ENCODE data around the gene LETM1.

Gene LETM1

DNA sequence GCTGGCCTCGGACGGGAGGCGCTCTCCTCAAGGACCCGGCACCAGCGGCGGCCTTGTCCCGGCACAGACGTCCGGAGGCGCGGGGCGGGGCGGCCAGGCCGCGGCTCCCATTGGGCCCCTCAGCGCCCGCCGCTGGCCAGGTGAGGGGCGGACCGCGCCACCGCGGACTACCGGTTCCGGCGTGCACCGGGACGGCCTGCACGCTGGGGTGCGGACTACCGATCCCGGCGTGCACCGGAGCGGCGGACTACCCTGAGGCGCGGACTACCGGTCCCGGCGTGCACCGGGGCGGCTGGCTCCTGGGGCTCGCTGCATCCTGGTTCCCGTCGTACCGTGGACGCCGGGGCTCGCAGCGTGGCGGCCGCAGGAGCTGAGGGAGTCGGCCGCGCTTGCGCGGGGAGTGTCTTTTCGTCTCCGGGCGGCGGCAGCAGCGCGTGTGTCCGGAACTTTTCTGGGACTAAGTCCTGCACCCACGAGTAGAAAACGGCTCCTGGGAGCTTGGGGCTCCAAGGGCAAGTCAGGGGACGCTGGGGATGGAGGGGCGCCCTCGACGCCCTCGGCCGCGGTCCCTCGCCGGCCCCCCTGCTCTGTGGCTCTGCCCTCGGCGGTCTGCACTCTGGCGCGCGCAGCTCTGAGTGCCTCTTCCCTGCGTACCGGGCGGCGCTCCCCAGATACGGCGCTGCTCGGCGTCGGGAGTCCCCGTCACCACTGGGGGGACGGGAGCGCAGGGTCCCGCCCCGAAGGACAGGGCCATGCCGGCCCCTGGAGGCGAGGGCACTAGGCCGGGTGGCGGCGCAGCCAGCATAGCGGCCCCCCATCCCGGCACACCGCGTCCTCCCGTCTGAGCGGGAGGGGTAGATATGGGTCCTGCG lies at the start of gene LETM1:
TSS of gene LETM1 (minus strand) at position 86 of the 872 bp plus-strand sequence. CDS start 206 bp downstream, outside the sequence.
- H3K27ac ChIP-seq (ENCODE audit: low read depth, low read length) = peak within 1 kb of the TSS; percentile 55
- H3K36me3 ChIP-seq (ENCODE audit: insufficient read depth, low read length) = no peaks in the 10 kb centered on the region
- peak within 1 kb of the TSS; percentile 82 for H3K4me3 ChIP-seq (ENCODE audit: low read depth, low read length)
- H3K27me3 ChIP-seq (ENCODE audit: insufficient read depth, low read length) = no peaks in the 10 kb centered on the region
- peaks cover 27% of the 10 kb centered on the region for H3K4me1 ChIP-seq (ENCODE audit: control insufficient read depth, insufficient read depth, low read length, unreplicated experiment)
- peaks cover 66% of the 10 kb centered on the region for H3K79me2 ChIP-seq (ENCODE audit: control insufficient read depth, insufficient read depth, low read length, unreplicated experiment)
- peak within 1 kb of the TSS; percentile 94 for H2AFZ ChIP-seq (ENCODE audit: low read length, unreplicated experiment)

DNA sequence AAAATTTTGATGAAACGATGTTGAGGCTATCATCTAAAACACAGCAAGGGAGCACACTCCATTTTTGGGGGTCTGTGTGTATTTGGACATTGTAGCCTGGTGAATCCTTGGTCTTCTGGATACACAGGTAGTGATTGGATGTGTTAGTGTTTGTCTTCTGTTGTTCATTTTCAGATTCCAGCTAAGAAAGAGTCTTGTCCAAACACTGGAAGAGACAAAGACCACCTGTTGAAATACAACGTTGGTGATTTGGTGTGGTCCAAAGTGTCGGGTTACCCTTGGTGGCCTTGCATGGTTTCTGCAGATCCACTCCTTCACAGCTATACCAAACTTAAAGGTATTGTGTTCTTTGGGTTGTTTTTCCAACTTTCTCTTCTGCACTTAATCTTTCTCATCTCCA lies 48.1 kb upstream of the LETM1 start:
- H3K79me2 ChIP-seq (ENCODE audit: control insufficient read depth, insufficient read depth, low read length, unreplicated experiment) = peaks cover 88% of the 10 kb centered on the region
- H3K4me1 ChIP-seq (ENCODE audit: control insufficient read depth, insufficient read depth, low read length, unreplicated experiment) = peaks cover 18% of the 10 kb centered on the region
- H3K36me3 ChIP-seq (ENCODE audit: insufficient read depth, low read length) = peaks cover 27% of the 10 kb centered on the region
- no peak overlapping the region for H2AFZ ChIP-seq (ENCODE audit: low read length, unreplicated experiment)
- no peak overlapping the region for H3K27ac ChIP-seq (ENCODE audit: low read depth, low read length)
- no peak overlapping the region for H3K4me3 ChIP-seq (ENCODE audit: low read depth, low read length)
- H3K27me3 ChIP-seq (ENCODE audit: insufficient read depth, low read length) = no peaks in the 10 kb centered on the region

DNA sequence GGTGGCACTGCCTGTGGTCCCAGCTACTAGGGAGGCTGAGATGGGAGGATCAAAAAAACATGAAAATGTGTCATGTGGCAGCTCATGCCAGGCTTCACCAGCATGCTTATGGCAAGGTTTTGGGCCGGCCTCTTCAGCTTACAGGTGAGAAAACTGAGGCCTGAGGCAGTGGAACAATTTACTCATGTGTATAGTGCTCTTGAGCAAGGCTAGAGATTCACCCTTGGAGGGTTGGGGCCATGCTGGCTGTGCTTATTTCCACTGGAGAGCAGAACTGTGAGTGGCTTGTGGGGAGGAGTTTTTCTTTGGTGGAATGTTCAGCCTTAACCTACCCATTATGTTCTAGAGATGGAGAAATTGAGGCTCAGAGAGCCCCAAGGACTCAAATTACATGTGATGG lies 47.1 kb upstream of the LETM1 start:
- Histone ChIP-seq H3K27me3 (ENCODE audit: insufficient read depth, low read length) (no peaks in the 10 kb centered on the region), H3K27ac (ENCODE audit: low read depth, low read length) (no peak overlapping the region), H3K79me2 (ENCODE audit: control insufficient read depth, insufficient read depth, low read length, unreplicated experiment) (peaks cover 85% of the 10 kb centered on the region), H3K4me1 (ENCODE audit: control insufficient read depth, insufficient read depth, low read length, unreplicated experiment) (peaks cover 8% of the 10 kb centered on the region), H2AFZ (ENCODE audit: low read length, unreplicated experiment) (no peak overlapping the region), H3K4me3 (ENCODE audit: low read depth, low read length) (no peak overlapping the region), H3K36me3 (ENCODE audit: insufficient read depth, low read length) (peaks cover 22% of the 10 kb centered on the region)

GRCh38 chr4:1902243-1902642 lies 46.3 kb upstream of the LETM1 start:
- Histone ChIP-seq H3K36me3 (ENCODE audit: insufficient read depth, low read length) (peaks cover 22% of the 10 kb centered on the region), H3K27ac (ENCODE audit: low read depth, low read length) (no peak overlapping the region)

GRCh38 chr4:1901127-1901526 lies 45.2 kb upstream of the LETM1 start:
- Histone ChIP-seq H3K4me1 (ENCODE audit: control insufficient read depth, insufficient read depth, low read length, unreplicated experiment) (peaks cover 5% of the 10 kb centered on the region), H2AFZ (ENCODE audit: low read length, unreplicated experiment) (no peak overlapping the region), H3K27me3 (ENCODE audit: insufficient read depth, low read length) (no peaks in the 10 kb centered on the region), H3K79me2 (ENCODE audit: control insufficient read depth, insufficient read depth, low read length, unreplicated experiment) (peaks cover 86% of the 10 kb centered on the region), H3K27ac (ENCODE audit: low read depth, low read length) (no peak overlapping the region), H3K4me3 (ENCODE audit: low read depth, low read length) (no peak overlapping the region), H3K36me3 (ENCODE audit: insufficient read depth, low read length) (peaks cover 18% of the 10 kb centered on the region)

More at GRCh38 chr4:1902243-1902642, 46.3 kb upstream of the LETM1 start:
- Histone ChIP-seq H3K4me1 (ENCODE audit: control insufficient read depth, insufficient read depth, low read length, unreplicated experiment) (peaks cover 5% of the 10 kb centered on the region), H2AFZ (ENCODE audit: low read length, unreplicated experiment) (no peak overlapping the region), H3K79me2 (ENCODE audit: control insufficient read depth, insufficient read depth, low read length, unreplicated experiment) (peaks cover 86% of the 10 kb centered on the region), H3K27me3 (ENCODE audit: insufficient read depth, low read length) (no peaks in the 10 kb centered on the region), H3K4me3 (ENCODE audit: low read depth, low read length) (no peak overlapping the region)

GRCh38 chr4:1900624-1901023 lies 44.7 kb upstream of the LETM1 start:
- Histone ChIP-seq H3K4me3 (ENCODE audit: low read depth, low read length) (no peak overlapping the region), H3K27me3 (ENCODE audit: insufficient read depth, low read length) (no peaks in the 10 kb centered on the region), H3K79me2 (ENCODE audit: control insufficient read depth, insufficient read depth, low read length, unreplicated experiment) (peaks cover 86% of the 10 kb centered on the region), H3K27ac (ENCODE audit: low read depth, low read length) (no peak overlapping the region), H2AFZ (ENCODE audit: low read length, unreplicated experiment) (no peak overlapping the region), H3K36me3 (ENCODE audit: insufficient read depth, low read length) (peaks cover 18% of the 10 kb centered on the region), H3K4me1 (ENCODE audit: control insufficient read depth, insufficient read depth, low read length, unreplicated experiment) (peaks cover 5% of the 10 kb centered on the region)

GRCh38 chr4:1900087-1900433 lies 44.1 kb upstream of the LETM1 start:
- H3K4me3 ChIP-seq (ENCODE audit: low read depth, low read length) = no peak overlapping the region
- H3K79me2 ChIP-seq (ENCODE audit: control insufficient read depth, insufficient read depth, low read length, unreplicated experiment) = peaks cover 86% of the 10 kb centered on the region
- H3K27me3 ChIP-seq (ENCODE audit: insufficient read depth, low read length) = no peaks in the 10 kb centered on the region
- H2AFZ ChIP-seq (ENCODE audit: low read length, unreplicated experiment) = no peak overlapping the region
- no peak overlapping the region for H3K27ac ChIP-seq (ENCODE audit: low read depth, low read length)
- peaks cover 5% of the 10 kb centered on the region for H3K4me1 ChIP-seq (ENCODE audit: control insufficient read depth, insufficient read depth, low read length, unreplicated experiment)
- peaks cover 15% of the 10 kb centered on the region for H3K36me3 ChIP-seq (ENCODE audit: insufficient read depth, low read length)

DNA sequence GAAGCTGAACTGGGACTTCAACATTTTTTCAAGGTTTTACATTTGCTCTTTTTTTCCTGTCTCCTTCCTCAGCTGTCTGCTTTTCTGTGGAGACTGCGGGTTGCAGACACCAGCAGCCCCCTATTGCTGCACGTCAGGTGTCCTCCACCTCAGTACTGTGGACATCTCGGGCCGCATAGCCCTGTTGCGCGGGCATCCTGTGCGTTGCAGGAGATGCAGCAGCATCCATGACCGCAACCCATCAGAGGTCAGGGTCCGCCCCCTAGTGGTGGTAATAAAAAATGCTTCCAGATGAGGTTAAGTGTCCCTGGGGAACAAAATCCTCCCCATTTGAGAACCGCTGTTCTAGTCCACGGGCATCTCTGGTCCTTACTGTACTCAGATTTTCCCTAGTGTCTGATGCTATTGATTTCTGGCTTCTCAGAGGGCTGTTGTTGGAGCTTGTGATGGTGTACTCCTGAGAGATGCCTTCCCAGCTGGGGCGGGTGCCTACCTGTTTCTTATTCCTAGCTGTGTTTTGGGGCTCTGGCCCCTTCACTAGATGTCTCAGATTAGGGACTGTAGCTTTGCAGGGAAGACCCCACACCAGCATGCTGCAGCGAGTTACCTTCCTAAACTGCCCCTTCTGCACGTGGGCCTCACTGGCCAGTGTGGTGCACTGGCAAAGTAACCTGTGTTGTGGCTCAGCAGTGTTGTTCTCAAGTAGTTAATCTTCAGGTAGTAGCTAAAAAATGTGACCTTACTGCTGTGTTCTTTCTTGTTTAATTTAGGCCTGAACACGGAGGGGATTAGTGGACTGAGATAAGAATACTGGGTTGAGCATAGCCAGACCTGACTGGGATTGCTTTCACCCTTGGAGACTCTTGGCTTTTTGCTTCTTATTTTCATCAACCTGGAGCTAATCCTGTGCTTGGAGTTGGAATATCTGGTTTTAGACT lies 43.5 kb upstream of the LETM1 start:
- peaks cover 13% of the 10 kb centered on the region for H3K36me3 ChIP-seq (ENCODE audit: insufficient read depth, low read length)
- peaks cover 5% of the 10 kb centered on the region for H3K4me1 ChIP-seq (ENCODE audit: control insufficient read depth, insufficient read depth, low read length, unreplicated experiment)
- H3K4me3 ChIP-seq (ENCODE audit: low read depth, low read length) = no peak overlapping the region
- peaks cover 88% of the 10 kb centered on the region for H3K79me2 ChIP-seq (ENCODE audit: control insufficient read depth, insufficient read depth, low read length, unreplicated experiment)
- H2AFZ ChIP-seq (ENCODE audit: low read length, unreplicated experiment) = no peak overlapping the region
- H3K27ac ChIP-seq (ENCODE audit: low read depth, low read length) = no peak overlapping the region
- H3K27me3 ChIP-seq (ENCODE audit: insufficient read depth, low read length) = no peaks in the 10 kb centered on the region

- H3K4me3 ChIP-seq (ENCODE audit: low read depth, low read length) = no peak overlapping the region
- H2AFZ ChIP-seq (ENCODE audit: low read length, unreplicated experiment) = no peak overlapping the region
- peaks cover 13% of the 10 kb centered on the region for H3K36me3 ChIP-seq (ENCODE audit: insufficient read depth, low read length)
Observed at GRCh38 chr4:1898681-1899080, 42.7 kb upstream of the LETM1 start.

DNA sequence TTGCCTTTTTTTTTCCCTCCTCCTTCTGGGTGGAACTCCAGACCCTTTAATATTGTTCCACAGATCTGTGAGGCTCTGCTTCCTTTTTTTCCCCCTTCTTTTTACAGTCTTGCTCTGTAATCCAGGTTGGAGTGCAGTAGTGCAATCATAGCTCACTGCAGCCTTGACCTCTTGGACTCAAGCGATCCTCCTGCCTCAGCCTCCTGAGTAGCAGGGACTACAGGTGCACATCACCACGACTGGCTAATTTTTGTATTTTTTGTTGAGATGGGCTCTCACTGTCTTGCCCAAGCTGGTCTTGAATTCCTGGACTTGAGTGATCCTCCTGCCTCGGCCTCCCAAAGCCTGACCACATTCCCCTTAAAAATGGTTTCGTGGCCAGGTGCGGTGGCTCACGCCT lies 42.1 kb upstream of the LETM1 start:
- H3K27ac ChIP-seq (ENCODE audit: low read depth, low read length) = no peak overlapping the region
- H3K4me1 ChIP-seq (ENCODE audit: control insufficient read depth, insufficient read depth, low read length, unreplicated experiment) = peaks cover 5% of the 10 kb centered on the region
- H3K36me3 ChIP-seq (ENCODE audit: insufficient read depth, low read length) = peaks cover 13% of the 10 kb centered on the region

More at GRCh38 chr4:1898681-1899080, 42.7 kb upstream of the LETM1 start:
- H3K79me2 ChIP-seq (ENCODE audit: control insufficient read depth, insufficient read depth, low read length, unreplicated experiment) = peaks cover 90% of the 10 kb centered on the region
- no peaks in the 10 kb centered on the region for H3K27me3 ChIP-seq (ENCODE audit: insufficient read depth, low read length)
- H3K27ac ChIP-seq (ENCODE audit: low read depth, low read length) = peak overlapping the region; percentile 25; the same call in 1 of the 2 replicates
- H3K4me1 ChIP-seq (ENCODE audit: control insufficient read depth, insufficient read depth, low read length, unreplicated experiment) = peaks cover 5% of the 10 kb centered on the region

More for the DNA sequence above, 42.1 kb upstream of the LETM1 start:
- Histone ChIP-seq H3K27me3 (ENCODE audit: insufficient read depth, low read length) (no peaks in the 10 kb centered on the region), H3K4me3 (ENCODE audit: low read depth, low read length) (no peak overlapping the region), H2AFZ (ENCODE audit: low read length, unreplicated experiment) (no peak overlapping the region), H3K79me2 (ENCODE audit: control insufficient read depth, insufficient read depth, low read length, unreplicated experiment) (peaks cover 90% of the 10 kb centered on the region)
